Measurements from ENCODE around the gene MED9. TPM values are rescaled to one million over a fixed set of nuclear protein-coding genes. Genes with fewer than 3 reads are reported as not detected.
A peak's percentile ranks its signal among the peaks of the same experiment; 100 is the strongest.

Gene MED9
- total and polyA plus RNA-seq, 9 of the 15 experiments (the other 6 are each of a cell fraction or from before 2014, with no cell fraction given) = 2.2 to 15.8 (median 12.7) TPM

- POLR2A ChIA-PET = no interaction called here
- no TSS peak for BruUV-seq (replicated peaks)
- H3K9me3 ChIP-seq (replicated peaks; ENCODE audit: control insufficient read depth, insufficient read depth, low read depth, low read length) = no peaks in the 10 kb centered on the region
- peaks cover 0 to 7% of the 10 kb centered on the region in 2 experiments; a peak in 2 of 5 replicates for H3K4me1 ChIP-seq (replicated peaks in 1 of 2; ENCODE audit: control insufficient read depth in 2 of 2, insufficient read depth in 2 of 2, low read length in 2 of 2)
- in situ Hi-C loops (cut with MboI) = no loop called here
- H3K79me2 ChIP-seq (ENCODE audit: control insufficient read depth, insufficient read depth, low read length) = no peaks in the 10 kb centered on the region
- H3K9me1 ChIP-seq (ENCODE audit: control insufficient read depth, insufficient read depth, low read length) = no peaks in the 10 kb centered on the region
- no peaks in the 10 kb centered on the region for H3K27me3 ChIP-seq (ENCODE audit: control insufficient read depth in 2 of 2, insufficient read depth in 2 of 2, low read length in 2 of 2)
- DNase-seq (ENCODE audit: extremely low read depth in 1 of 4, low spot score in 3 of 4) (no peak), ATAC-seq (no peak), FAIRE-seq (no peak)
- no peak overlapping the region for H3K27ac ChIP-seq (ENCODE audit: extremely low read depth, low read depth, low read length)
- no peak for TF ChIP-seq RFX7 (CRISPR knock-in tag; IDR thresholded peaks at IDR 0.05)
- no peak for TF ChIP-seq CTCF (IDR thresholded peaks at IDR 0.05 in 2 of 3, conservative IDR thresholded peaks at IDR 0.05 in 1 of 3; ENCODE audit: insufficient read depth in 2 of 3, low read depth in 1 of 3, low read length in 3 of 3)
- 0 out of 2 replicates have a peak, but pooled peaks have one; percentile 19 for TF ChIP-seq POLR2G (IDR thresholded peaks at IDR 0.05; ENCODE audit: low read depth, low read length)
- no peaks in the 10 kb centered on the region for H3K36me3 ChIP-seq (ENCODE audit: control insufficient read depth, insufficient read depth, low read length)
- intact Hi-C loops (cut with micrococcal nuclease) = no loop called here
- WGBS (ENCODE audit: insufficient coverage, low coverage, missing lambda C conversion rate) = 58% methylated on average over 6 of the region's 15 CpGs
- no peak overlapping the region for H3K4me3 ChIP-seq
- H3K9ac ChIP-seq (ENCODE audit: insufficient read depth in 1 of 2, low read depth in 2 of 2, low read length in 2 of 2) = peak overlapping the region in 1 of 2 experiments; percentile 52; a peak in 1 of 4 replicates
- H4K20me1 ChIP-seq (replicated peaks; ENCODE audit: control insufficient read depth, insufficient read depth, low read length) = no peaks in the 10 kb centered on the region
- no peak overlapping the region for H2AFZ ChIP-seq (ENCODE audit: low read depth, low read length)
- CTCF ChIA-PET (ENCODE audit: low intra/inter-chr PET ratio) = no interaction called here
- no peak overlapping the region for H3K4me2 ChIP-seq (ENCODE audit: insufficient read depth, low read length)
Measured at GRCh38 chr17:17518014-17518413, 41.2 kb downstream of the MED9 start.

- no peak for FAIRE-seq
- no peaks in the 10 kb centered on the region for H3K9me1 ChIP-seq (ENCODE audit: control insufficient read depth, insufficient read depth, low read length)
- intact Hi-C loops (cut with micrococcal nuclease) (no loop called here), in situ Hi-C loops (cut with MboI) (no loop called here)
- no peaks in the 10 kb centered on the region for H3K36me3 ChIP-seq (ENCODE audit: control insufficient read depth, insufficient read depth, low read length)
- ChIA-PET POLR2A (interaction anchor here (1.0 kb wide), 1 partner anchor 22 kb away, joined by 3 read pairs; no protein-coding TSS in a partner anchor), CTCF (ENCODE audit: low intra/inter-chr PET ratio) (no interaction called here)
- H3K27me3 ChIP-seq (ENCODE audit: control insufficient read depth in 2 of 2, insufficient read depth in 2 of 2, low read length in 2 of 2) = no peaks in the 10 kb centered on the region
- peaks cover 0 to 13% of the 10 kb centered on the region in 2 experiments; a peak in 2 of 5 replicates for H3K4me1 ChIP-seq (replicated peaks in 1 of 2; ENCODE audit: control insufficient read depth in 2 of 2, insufficient read depth in 2 of 2, low read length in 2 of 2)
- ATAC-seq = no peak
- H2AFZ ChIP-seq (ENCODE audit: low read depth, low read length) = no peak overlapping the region
- no TSS peak for BruUV-seq (replicated peaks)
- DNase-seq (ENCODE audit: extremely low read depth in 1 of 4, low spot score in 3 of 4) = no peak
- no peak overlapping the region for H3K27ac ChIP-seq (ENCODE audit: extremely low read depth, low read depth, low read length)
- H4K20me1 ChIP-seq (replicated peaks; ENCODE audit: control insufficient read depth, insufficient read depth, low read length) = no peaks in the 10 kb centered on the region
- 27% methylated on average over 5 of the region's 5 CpGs for WGBS (ENCODE audit: insufficient coverage, low coverage, missing lambda C conversion rate)
- no peaks in the 10 kb centered on the region for H3K9me3 ChIP-seq (replicated peaks; ENCODE audit: control insufficient read depth, insufficient read depth, low read depth, low read length)
- H3K4me3 ChIP-seq = no peak overlapping the region
- no peak overlapping the region for H3K4me2 ChIP-seq (ENCODE audit: insufficient read depth, low read length)
- H3K9ac ChIP-seq (ENCODE audit: insufficient read depth in 1 of 2, low read depth in 2 of 2, low read length in 2 of 2) = no peak overlapping the region
- H3K79me2 ChIP-seq (ENCODE audit: control insufficient read depth, insufficient read depth, low read length) = no peaks in the 10 kb centered on the region
- TF ChIP-seq NR2F6 (CRISPR knock-in tag; IDR thresholded peaks at IDR 0.05) (no peak), CHD2 (IDR thresholded peaks at IDR 0.05; ENCODE audit: low read depth, low read length) (no peak)
Measured at GRCh38 chr17:17518951-17519350, 42.2 kb downstream of the MED9 start.

Measured in K562 (cell line).